Measurements from ENCODE around the gene VPS4A.

GRCh38 chr16:69323415-69323814 lies 12.3 kb downstream of the VPS4A start:
- no peak for TF ChIP-seq CTCF (conservative IDR thresholded peaks at IDR 0.05)
- no peak for TF ChIP-seq ZFX (IDR thresholded peaks at IDR 0.05)

Measured in C4-2B (cell line).